H9 (cell line): ENCODE measurements around the gene ACTR2. TPM values are rescaled to one million over a fixed set of nuclear protein-coding genes. Genes with fewer than 3 reads are reported as not detected.

Experiments
- DNase-seq: peaks from one replicate; pipeline ENCODE4 v3.0.0-alpha.2; 2017
- H2AFZ ChIP-seq: one replicate; pipeline ENCODE4 v1.6.1; 2013; ENCODE audit warnings: mild to moderate bottlenecking, low read length, control low read depth, moderate library complexity
- H2AK5ac ChIP-seq: 2 replicates; pipeline ENCODE4 v1.6.1; 2013; ENCODE audit warnings: low read length, control low read depth, mixed read lengths; ENCODE audit not compliant: insufficient read length
- H2BK120ac ChIP-seq: one replicate; pipeline ENCODE4 v1.6.1; 2013; ENCODE audit warnings: low read depth, mild to moderate bottlenecking, low read length, control low read depth, inconsistent platforms; ENCODE audit not compliant: poor library complexity, severe bottlenecking
- H2BK12ac ChIP-seq: 2 replicates; pipeline ENCODE4 v1.6.1; 2013; ENCODE audit warnings: low read length, control low read depth, mixed read lengths, low read depth; ENCODE audit not compliant: insufficient read length
- H2BK15ac ChIP-seq: 2 replicates; pipeline ENCODE4 v1.6.1; 2013; ENCODE audit warnings: low read depth, low read length, control low read depth
- H2BK20ac ChIP-seq: one replicate; pipeline ENCODE4 v1.6.1; 2013; ENCODE audit warnings: low read depth, mild to moderate bottlenecking, low read length, control low read depth, inconsistent platforms; ENCODE audit not compliant: poor library complexity, severe bottlenecking
- H2BK5ac ChIP-seq: 2 replicates; pipeline ENCODE4 v1.6.1; 2013; ENCODE audit warnings: low read length, control low read depth, mixed read lengths; ENCODE audit not compliant: insufficient read length
- H3K14ac ChIP-seq: 2 replicates; pipeline ENCODE4 v1.6.1; 2013; ENCODE audit warnings: low read length, control low read depth; ENCODE audit not compliant: insufficient read depth
- H3K18ac ChIP-seq: 2 replicates; pipeline ENCODE4 v1.6.1; 2013; ENCODE audit warnings: low read depth, mild to moderate bottlenecking, mixed read lengths, low read length, control low read depth; ENCODE audit not compliant: insufficient read length
- H3K23ac ChIP-seq: 2 replicates; pipeline ENCODE4 v1.6.1; 2013; ENCODE audit warnings: low read length, control low read depth, mixed read lengths, low read depth; ENCODE audit not compliant: insufficient read length
- H3K23me2 ChIP-seq: 2 replicates; pipeline ENCODE4 v1.6.1; 2013; ENCODE audit warnings: low read depth, mild to moderate bottlenecking, mixed read lengths, low read length, control low read depth; ENCODE audit not compliant: insufficient read length, poor library complexity, severe bottlenecking
- H3K27ac ChIP-seq: 2 replicates; pipeline ENCODE4 v1.5.1; 2013; ENCODE audit warnings: low read length, control low read depth, mixed read lengths, low read depth; ENCODE audit not compliant: insufficient read length
- H3K27me3 ChIP-seq: 2 replicates; pipeline ENCODE4 v1.6.1; 2013; ENCODE audit warnings: low read length, control low read depth, inconsistent platforms; ENCODE audit not compliant: insufficient read depth
- H3K4ac ChIP-seq: 2 replicates; pipeline ENCODE4 v1.6.1; 2013; ENCODE audit warnings: low read depth, mild to moderate bottlenecking, control low read depth, inconsistent platforms, low read length, moderate library complexity
- H3K4me1 ChIP-seq: 2 replicates; pipeline ENCODE4 v1.6.1; 2013; ENCODE audit warnings: low read length, control low read depth, inconsistent platforms; ENCODE audit not compliant: insufficient read depth
- H3K4me2 ChIP-seq: 2 replicates; pipeline ENCODE4 v1.6.1; 2013; ENCODE audit warnings: low read length, control low read depth, mixed read lengths; ENCODE audit not compliant: insufficient read length, insufficient read depth
- H3K56ac ChIP-seq: 2 replicates; pipeline ENCODE4 v1.6.1; 2013; ENCODE audit warnings: low read depth, mild to moderate bottlenecking, mixed read lengths, low read length, control low read depth; ENCODE audit not compliant: insufficient read length
- H3K79me1 ChIP-seq: 2 replicates; pipeline ENCODE4 v1.6.1; 2013; ENCODE audit warnings: low read depth, mild to moderate bottlenecking, moderate library complexity, low read length, control low read depth, inconsistent platforms; ENCODE audit not compliant: insufficient read depth, poor library complexity, severe bottlenecking
- H3K79me2 ChIP-seq: 2 replicates; pipeline ENCODE4 v1.6.1; 2013; ENCODE audit warnings: low read length, control low read depth, inconsistent platforms; ENCODE audit not compliant: insufficient read depth
- H3K9ac ChIP-seq: 2 replicates; pipeline ENCODE4 v1.6.1; 2013; ENCODE audit warnings: low read length, control low read depth, mixed read lengths; ENCODE audit not compliant: insufficient read length; ENCODE audit errors: extremely low read depth
- H3K9me3 ChIP-seq: one replicate; pipeline ENCODE4 v1.6.1; 2013; ENCODE audit warnings: low read depth, low read length, inconsistent platforms; ENCODE audit not compliant: control insufficient read depth
- H3T11ph ChIP-seq: one replicate; pipeline ENCODE4 v1.6.1; 2013; ENCODE audit warnings: mild to moderate bottlenecking, low read length, control low read depth, inconsistent platforms
- H4K20me1 ChIP-seq: one replicate; pipeline ENCODE4 v1.6.1; 2013; ENCODE audit not compliant: control insufficient read depth, insufficient read length, insufficient read depth
- H4K5ac ChIP-seq: 2 replicates; pipeline ENCODE4 v1.6.1; 2013; ENCODE audit warnings: low read depth, mild to moderate bottlenecking, mixed read lengths, low read length, control low read depth; ENCODE audit not compliant: insufficient read length
- H4K8ac ChIP-seq: replicated peaks from 2 replicates; pipeline ENCODE4 v1.6.1; 2013; ENCODE audit warnings: low read length, control low read depth, mixed read lengths, low read depth; ENCODE audit not compliant: insufficient read length
- H4K91ac ChIP-seq: 2 replicates; pipeline ENCODE4 v1.6.1; 2013; ENCODE audit warnings: low read depth, mild to moderate bottlenecking, moderate library complexity, mixed read lengths, low read length, control low read depth; ENCODE audit not compliant: insufficient read length
- H3K27ac Mint-ChIP-seq, 3 experiments: 2 replicates in 2 of 3; 3 replicates in 1 of 3; pipeline ENCODE4 v1.8.0; 2020 to 2021; ENCODE audit warnings: mixed read lengths in 3 of 3, mild to moderate bottlenecking in 1 of 3, moderate library complexity in 1 of 3
- H3K27me3 Mint-ChIP-seq: 2 replicates; pipeline ENCODE4 v1.8.0; 2021; ENCODE audit warnings: low read depth, mild to moderate bottlenecking, moderate library complexity, mixed read lengths
- H3K36me3 Mint-ChIP-seq, 3 experiments: 2 replicates in 2 of 3; 3 replicates in 1 of 3; pipeline ENCODE4 v1.8.0; 2020 to 2021; ENCODE audit warnings: low read depth in 3 of 3, mixed read lengths in 3 of 3; ENCODE audit not compliant: insufficient read depth in 1 of 3
- H3K4me1 Mint-ChIP-seq, 2 experiments: 2 replicates each; pipeline ENCODE4 v1.8.0; 2020; ENCODE audit warnings: mixed read lengths in 2 of 2
- H3K4me3 Mint-ChIP-seq, 2 experiments: 2 replicates in 1 of 2; 3 replicates in 1 of 2; pipeline ENCODE4 v1.8.0; 2020 to 2021; ENCODE audit warnings: mild to moderate bottlenecking in 2 of 2, mixed read lengths in 2 of 2, moderate library complexity in 1 of 2
- H3K9me3 Mint-ChIP-seq, 2 experiments: 2 replicates in 1 of 2; 3 replicates in 1 of 2; pipeline ENCODE4 v1.8.0; 2020; ENCODE audit warnings: mild to moderate bottlenecking in 2 of 2, mixed read lengths in 2 of 2, moderate library complexity in 1 of 2
- CTCF ChIP-seq: fragments of 200-600 bp; sonication (generic); conservative IDR thresholded peaks from 3 replicates; pipeline ENCODE4 v1.8.0; 2021; ENCODE audit warnings: antibody characterized with exemption, mild to moderate bottlenecking
- WGBS: extraction: QIAGEN DNeasy Blood & Tissue Kit; methylation state at CpG from one replicate; pipeline ENCODE4 v1.1.7; 2013; ENCODE audit warnings: missing lambda C conversion rate, low lambda C conversion rate, mixed read lengths; ENCODE audit not compliant: insufficient read length; ENCODE audit errors: extremely low coverage; 5-methylcytosine and 5-hydroxymethylcytosine counted together
- total RNA-seq: library from RNA; stranded (reverse); gene quantifications from 2 replicates; pipeline ENCODE4 v1.2.1, GENCODE V29; 2021

The ACTR2 gene
- total RNA-seq, 1 experiment from 2014 or later, result 176 TPM

- Histone ChIP-seq H2AK5ac (no peak overlapping the region), H2BK20ac (no peak overlapping the region), H3K18ac (no peak overlapping the region), H3K9ac (no peak overlapping the region), H4K91ac (no peak overlapping the region), H2BK120ac (no peak overlapping the region), H2BK12ac (no peak overlapping the region), H2BK5ac (no peak overlapping the region), H4K20me1 (no peaks in the 10 kb centered on the region), H2AFZ (no peak overlapping the region), H3K27ac (no peak overlapping the region), H3K79me1 (no peaks in the 10 kb centered on the region), H3K14ac (no peak overlapping the region), H3K23ac (no peak overlapping the region), H3K9me3 (no peaks in the 10 kb centered on the region), H4K8ac (no peak overlapping the region), H3K79me2 (no peaks in the 10 kb centered on the region), H3K27me3 (no peaks in the 10 kb centered on the region), H3K4me2 (no peak overlapping the region), H4K5ac (no peak overlapping the region), H3K56ac (no peak overlapping the region), H3K23me2 (no peaks in the 10 kb centered on the region), H3K4ac (no peak overlapping the region), H3T11ph (no peak overlapping the region), H2BK15ac (no peak overlapping the region), H3K4me1 (peaks cover 2% of the 10 kb centered on the region; the same call in 1 of the 2 replicates)
- WGBS, result no CpG with 5 or more reads among the region's 8 CpGs
- DNase-seq, result no peak
- no peak overlapping the region for H3K4me3 Mint-ChIP-seq
- peaks cover 23% of the 10 kb centered on the region for H3K27me3 Mint-ChIP-seq
- H3K36me3 Mint-ChIP-seq, result no peaks in the 10 kb centered on the region
- peaks cover 10 to 13% of the 10 kb centered on the region in 2 experiments for H3K4me1 Mint-ChIP-seq
- no peaks in the 10 kb centered on the region for H3K9me3 Mint-ChIP-seq
- TF ChIP-seq CTCF, result no peak
- H3K27ac Mint-ChIP-seq, result no peak overlapping the region
Observed at GRCh38 chr2:65193446-65193845, 34.2 kb upstream of the ACTR2 start.
